ENCODE data around the gene SAYSD1.

Gene SAYSD1

DNA sequence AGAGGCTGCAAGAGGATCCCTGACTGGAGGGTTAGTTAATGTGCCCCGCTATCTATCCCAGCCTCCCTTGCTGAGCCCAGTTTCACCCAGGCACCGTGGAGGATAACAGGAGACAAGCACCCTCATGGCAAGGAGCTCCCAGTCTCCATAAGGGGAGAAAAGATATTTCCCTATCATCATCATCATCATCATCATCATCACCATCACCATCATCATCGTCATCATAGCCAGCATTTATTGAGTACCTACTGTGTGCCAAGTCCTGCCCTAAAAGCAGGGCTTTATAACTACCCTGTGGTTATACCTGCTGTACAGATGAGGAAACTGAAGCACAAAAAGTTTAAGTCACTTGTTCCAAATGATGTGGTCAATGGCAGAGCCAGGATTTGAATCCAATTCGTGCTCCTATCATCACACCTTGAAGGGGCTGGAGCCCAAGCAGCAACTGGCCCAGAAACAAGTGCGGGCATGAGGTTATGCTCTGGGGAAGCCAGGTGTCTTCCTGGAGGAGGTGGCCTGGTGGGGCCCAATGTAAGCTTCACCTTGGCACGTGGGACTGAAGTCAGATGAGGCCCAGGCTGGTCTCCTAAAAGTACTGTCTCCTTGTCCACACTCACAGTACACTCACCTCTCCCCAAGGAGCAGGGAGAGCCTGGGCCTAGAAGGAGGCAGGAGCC, 56.4 kb downstream of the SAYSD1 start:
- DNase-seq (ENCODE audit: low read depth, low spot score) = no peak

DNA sequence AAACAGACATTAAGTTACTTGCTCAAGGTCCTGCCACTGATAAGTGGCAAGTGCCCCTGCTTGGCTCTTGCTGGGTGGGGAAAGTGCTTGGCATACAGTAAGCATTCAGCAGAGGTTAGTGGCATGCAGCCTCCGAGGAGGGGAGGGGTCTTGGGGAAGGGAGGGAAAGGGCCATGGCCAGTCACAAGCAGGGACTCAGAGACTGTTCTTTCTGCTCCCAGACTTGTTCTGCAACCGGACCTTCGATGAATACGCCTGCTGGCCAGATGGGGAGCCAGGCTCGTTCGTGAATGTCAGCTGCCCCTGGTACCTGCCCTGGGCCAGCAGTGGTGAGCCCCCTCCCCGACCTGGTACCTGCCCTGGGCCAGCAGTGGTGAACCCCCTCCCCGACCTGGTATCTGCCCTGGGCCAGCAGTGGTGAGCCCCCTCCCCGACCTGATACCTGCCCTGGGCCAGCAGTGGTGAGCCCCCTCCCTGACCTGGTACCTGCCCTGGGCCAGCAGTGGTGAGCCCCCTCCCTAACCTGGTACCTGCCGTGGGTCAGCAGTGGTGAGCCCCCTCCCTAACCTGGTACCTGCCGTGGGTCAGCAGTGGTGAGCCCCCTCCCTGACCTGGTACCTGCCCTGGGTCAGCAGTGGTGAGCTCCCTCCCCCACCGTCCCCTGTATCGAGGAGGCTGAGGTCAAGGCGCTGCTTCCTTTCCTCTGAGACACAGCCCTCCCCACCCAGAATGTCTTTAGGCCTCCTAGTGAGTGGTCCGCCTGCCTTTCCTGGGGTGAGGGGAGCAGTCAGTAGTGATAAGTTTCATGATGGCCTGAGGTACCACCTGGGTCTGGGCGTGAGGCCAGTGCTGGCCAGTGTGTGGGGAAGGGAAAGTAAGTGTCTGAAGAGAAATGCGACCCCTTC, 57.5 kb downstream of the SAYSD1 start:
- DNase-seq (ENCODE audit: low read depth, low spot score) = no peak

DNA sequence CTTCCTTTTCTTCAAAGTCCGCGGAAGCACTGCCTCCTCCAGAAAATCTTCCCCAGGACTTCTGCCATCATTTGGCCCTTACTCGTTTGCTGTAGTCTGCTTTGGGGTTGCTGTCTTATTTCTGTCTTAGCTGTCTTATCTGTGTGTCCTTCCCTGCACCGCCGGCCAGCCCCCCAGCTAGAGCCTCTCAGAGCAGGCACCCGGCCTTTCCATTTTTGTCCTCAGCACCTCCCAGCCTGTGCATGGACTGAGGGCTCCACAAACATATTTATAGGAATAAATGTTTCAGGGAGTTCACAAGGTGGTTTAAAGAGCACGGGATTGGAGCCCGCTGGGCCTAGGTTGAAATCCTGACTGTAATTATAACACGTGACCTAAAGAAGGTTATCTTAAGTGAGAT, 58.3 kb downstream of the SAYSD1 start:
- no peak for DNase-seq (ENCODE audit: low read depth, low spot score)

DNA sequence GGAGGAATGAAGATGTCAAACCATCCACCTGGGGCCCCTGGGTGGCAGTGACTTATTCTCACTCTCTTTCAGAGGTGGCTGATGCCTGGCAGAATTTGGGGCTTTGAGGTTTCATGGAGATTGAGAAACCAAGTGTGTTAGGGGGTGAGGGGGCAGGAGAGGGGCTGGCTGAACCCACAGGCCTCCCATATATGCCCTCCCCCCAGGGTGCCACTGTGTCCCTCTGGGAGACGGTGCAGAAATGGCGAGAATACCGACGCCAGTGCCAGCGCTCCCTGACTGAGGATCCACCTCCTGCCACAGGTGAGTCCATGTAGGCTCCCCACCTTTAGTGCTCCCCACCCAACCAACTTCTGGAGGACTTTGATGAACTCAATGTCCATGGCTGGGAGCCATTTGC, 58.8 kb downstream of the SAYSD1 start:
- no peak for DNase-seq (ENCODE audit: low read depth, low spot score)

DNA sequence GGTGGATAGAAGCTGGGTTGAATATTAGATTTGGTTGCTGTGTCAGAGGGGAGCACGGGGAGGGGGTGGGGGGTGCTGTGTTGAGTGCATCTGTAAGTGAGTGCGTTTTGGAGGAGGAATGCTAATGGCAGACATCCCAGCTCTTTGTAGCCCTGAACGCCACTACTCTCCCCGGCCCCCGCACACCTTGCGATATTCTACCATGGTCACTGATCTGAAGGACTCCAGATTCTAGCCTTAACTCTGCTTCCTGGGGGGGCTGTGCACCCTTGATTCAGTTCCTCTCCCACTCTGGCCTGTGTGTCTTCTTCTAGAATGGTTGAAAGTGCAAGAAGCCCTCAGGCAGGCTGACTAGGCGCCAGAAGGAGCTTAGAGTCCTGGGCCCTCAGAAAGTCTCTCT, 59.3 kb downstream of the SAYSD1 start:
- DNase-seq (ENCODE audit: low read depth, low spot score) = no peak

DNA sequence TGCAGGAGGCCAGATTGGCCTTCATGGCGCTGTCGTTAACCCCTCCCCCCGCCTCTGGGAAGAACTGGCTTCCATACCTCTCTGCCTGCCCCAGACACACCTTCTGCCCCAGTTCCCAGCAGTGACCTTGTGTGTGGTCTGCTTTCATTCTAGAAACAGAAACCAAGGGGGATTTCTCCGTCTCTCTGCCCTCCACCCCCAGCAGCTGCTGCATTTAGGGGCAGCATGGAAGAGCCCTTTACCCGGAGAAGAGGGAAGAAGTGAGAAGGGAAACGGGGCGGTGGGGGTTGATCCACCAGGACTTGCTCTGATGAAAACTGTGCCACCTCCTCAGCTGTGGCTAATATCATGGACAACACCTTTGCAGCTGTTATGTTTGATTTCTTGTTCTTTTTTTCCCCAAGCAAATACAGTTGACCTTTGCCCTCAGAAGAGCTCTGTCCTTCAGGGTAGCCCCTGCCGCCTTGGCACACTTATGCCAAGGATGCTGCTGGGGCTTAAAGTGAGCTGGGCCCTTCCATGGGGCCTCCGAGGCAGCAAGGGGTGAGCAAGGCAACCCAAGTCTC, 60.3 kb downstream of the SAYSD1 start:
- DNase-seq (ENCODE audit: low read depth, low spot score) = no peak
